Frontal cortex (tissue), 4 donors: ENCODE data around the gene CABLES1. TPM values are rescaled to one million over a fixed set of nuclear protein-coding genes. Genes with fewer than 3 reads are reported as not detected.
"Not testable (repeated sequence)": the region's sequence is repeated elsewhere in the genome, so short reads cannot be mapped to it uniquely, and the experiment has no call there.

Experiments
- DNase-seq, 2 donors: peaks; one replicate each; pipeline ENCODE4 v3.0.0; 2012; ENCODE audit warnings: low spot score in 2 of 2
- FAIRE-seq: peaks from 2 replicates; lab custom pipeline; 2012; peaks lifted over from hg19 to GRCh38; lab: Jason Lieb, UNC
- total RNA-seq: library from RNA; depleted of rRNA; stranded (reverse); fragments of >200 nt; gene quantifications from one replicate; pipeline ENCODE4 v1.2.3, GENCODE V29; 2014
- donor health status: control.
- donor health status: control.
- donor health status: control.

CABLES1 gene, protein sequence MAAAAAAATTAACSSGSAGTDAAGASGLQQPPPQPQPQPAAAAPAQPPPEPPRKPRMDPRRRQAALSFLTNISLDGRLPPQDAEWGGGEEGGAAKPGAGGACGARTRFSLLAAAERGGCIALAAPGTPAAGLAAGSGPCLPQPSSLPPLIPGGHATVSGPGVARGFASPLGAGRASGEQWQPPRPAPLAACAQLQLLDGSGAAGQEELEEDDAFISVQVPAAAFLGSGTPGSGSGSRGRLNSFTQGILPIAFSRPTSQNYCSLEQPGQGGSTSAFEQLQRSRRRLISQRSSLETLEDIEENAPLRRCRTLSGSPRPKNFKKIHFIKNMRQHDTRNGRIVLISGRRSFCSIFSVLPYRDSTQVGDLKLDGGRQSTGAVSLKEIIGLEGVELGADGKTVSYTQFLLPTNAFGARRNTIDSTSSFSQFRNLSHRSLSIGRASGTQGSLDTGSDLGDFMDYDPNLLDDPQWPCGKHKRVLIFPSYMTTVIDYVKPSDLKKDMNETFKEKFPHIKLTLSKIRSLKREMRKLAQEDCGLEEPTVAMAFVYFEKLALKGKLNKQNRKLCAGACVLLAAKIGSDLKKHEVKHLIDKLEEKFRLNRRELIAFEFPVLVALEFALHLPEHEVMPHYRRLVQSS
- 4.9 TPM for total RNA-seq

DNA sequence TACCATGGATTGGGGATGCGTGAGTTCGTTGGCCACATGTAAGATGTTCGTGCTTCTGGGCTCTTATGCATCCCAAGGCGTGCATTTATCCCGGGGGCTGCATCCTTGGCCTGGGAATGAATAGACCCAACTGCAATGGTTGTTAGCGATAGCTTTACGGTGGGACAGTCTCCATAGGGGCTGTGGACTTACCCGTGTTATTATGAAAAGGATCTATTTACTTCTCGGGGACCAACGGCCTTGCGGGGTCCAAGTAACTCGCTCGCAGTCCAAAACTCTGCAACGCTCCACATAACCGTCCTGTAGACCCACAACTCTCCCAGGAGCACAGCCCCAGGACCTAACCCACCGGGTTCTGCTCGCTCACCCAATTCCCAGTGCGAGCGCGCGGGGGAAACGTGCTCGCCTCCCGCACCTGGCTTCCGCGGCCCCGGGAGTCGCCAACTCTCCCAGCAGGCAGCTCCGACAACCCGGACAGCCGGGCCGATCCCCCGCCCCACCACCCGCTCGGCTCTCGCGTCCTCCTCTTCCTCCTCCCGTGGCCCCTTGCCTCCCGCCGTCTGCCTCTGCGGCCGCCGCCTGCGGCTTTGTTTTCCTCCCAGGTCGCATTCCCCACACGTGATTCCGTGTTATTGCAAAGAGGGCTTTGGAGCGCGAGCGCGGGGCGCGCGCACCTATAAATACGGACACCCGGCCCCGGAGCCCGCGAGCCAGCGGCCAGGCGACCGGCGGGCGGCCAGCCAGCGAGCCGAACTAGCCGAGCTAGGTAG is at the start of gene CABLES1:
CABLES1 (plus strand) TSS at position 706 of the 770 bp plus-strand sequence. CDS start 278 bp downstream, outside the sequence.
- no peak for FAIRE-seq
- DNase-seq = peak; percentile 24 to 70

DNA sequence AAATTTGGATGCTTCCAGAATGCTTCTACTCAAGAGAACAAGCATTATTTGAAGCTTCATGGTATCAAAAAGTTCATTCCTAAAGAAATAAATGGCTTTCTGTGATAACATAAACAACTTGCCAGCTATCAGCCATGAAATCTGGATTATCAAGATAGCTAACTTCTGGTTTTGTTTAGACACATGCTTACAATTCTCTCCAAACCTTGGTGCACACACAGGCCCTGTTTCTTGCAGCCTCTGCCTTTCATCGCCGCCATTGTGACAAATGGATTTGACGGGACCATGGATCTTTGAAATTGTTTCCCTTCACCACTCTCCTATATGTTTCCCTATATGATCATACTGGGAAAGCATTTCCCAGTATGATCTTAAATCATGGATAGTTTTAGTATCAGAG is 47.9 kb upstream of the CABLES1 start:
- FAIRE-seq (no peak), DNase-seq (no peak)

DNA sequence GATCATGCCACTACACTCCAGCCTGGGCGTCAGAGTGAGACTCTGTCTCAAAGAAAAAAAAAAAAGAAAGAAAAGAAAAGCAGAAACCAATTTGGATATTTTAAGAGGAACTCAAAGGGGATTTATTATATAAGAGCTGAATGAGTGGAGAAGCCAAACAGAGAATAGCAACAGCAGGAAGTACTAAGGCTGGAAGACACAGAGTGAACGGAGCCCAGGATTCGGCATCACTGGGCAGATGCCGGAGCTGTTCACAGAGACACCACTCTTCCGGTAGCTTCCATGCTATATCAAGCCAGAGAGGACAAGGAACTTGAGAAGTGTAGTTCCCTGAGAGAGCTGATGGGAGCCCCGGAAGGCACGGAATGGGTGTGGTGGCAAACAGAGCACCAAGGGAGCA is 47.0 kb upstream of the CABLES1 start:
- no peak for DNase-seq
- no peak for FAIRE-seq

DNA sequence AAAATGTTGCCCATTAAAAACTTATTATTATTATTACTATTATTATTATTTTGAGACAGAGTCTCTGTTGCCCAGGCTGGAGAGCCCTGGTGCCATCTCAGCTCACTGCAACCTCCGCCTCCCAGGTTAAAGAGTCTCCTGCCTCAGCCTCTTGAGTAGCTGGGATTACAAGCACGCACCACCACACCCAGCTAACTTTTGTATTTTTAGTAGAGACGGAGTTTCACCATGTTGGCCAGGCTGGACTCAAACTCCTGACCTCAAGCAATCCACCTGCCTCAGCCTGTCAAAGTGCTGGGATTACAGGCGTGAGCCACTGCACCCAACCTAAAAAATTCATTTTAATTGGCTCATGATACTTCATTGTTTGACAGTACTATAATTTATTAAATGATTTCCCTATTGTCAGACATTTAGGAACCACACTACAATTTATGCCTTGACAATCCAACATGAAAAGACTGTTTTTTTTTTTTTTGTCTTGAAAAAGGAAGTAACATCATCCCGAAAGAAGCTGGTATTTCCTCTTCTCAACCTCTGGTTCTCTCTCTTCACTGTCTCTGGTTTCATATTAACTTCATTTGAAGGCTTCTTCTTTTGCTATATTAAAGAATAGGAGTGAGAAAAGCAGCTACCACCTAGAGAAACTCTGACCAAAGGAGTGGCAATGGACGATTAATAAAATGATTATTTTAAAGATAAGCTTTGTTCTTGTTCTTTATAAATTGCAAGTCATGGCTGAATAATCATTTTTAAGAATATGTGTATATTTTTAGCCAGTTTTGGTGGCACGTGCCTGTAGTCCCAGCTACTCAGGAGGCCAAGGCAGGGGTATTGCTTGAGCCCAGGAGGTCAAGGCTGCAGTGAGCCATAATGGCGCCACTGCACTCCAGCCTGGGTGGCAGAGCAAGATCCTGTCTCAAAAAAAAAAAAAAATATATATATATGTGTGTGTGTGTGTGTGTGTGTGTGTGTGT is 44.0 kb upstream of the CABLES1 start:
- not testable (repeated sequence) for FAIRE-seq, DNase-seq

DNA sequence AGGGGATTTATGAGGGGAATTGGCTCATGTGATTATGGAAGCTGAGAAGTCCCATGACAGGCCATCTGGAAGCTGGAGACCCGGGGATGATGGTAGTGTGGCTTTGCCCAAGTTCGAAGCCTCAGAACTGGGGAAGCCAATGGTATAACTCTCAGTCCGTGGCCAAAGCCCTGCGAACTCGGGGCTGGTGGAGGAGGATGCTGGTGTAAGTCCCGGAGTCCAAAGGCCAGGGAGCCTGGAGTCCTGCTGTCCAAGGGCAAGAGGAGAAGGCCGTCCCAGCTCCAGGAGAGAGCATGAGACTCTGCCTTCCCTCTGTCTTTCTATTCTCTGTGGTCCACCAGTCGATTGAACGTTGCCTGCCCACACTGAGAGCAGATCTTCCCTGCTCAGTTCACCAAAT is 43.2 kb upstream of the CABLES1 start:
- DNase-seq (no peak), FAIRE-seq (no peak)

DNA sequence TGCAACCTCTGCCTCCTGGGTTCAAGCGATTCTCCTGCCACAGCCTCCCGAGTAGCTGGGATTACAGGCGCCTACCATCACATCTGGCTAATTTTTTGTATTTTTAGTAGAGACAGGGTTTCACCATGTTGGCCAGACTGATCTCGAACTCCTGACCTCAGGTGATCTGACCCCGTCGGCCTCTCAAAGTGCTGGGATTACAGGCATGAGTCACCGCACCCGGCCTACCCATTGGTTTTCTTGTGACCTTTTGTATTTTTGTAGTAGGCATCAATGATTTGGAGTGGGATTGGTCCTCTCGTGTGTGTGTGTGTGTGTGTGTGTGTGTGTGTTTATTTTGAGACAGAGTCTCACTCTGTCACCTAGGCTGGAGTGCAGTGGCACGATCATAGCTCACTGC is 42.2 kb upstream of the CABLES1 start:
- DNase-seq, FAIRE-seq: not testable (repeated sequence)

DNA sequence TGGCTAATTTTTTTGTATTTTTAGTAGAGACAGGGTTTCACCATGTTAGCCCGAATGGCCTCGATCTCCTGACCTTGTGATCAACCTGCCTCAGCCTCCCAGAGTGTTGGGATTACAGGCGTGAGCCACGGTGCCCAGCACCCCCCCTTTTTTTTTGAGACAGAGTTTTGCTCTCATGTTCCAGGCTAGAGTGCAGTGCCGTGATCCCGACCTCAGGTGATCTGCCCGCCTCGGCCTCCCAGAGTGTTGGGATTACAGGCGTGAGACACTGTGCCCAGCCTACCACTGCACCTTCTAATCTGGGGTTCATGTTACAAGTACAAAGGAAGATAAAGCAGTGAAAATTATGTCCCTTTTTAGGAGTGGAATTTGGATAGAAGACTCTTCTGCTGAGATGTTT is 41.5 kb upstream of the CABLES1 start:
- no peak for FAIRE-seq
- DNase-seq = no peak

DNA sequence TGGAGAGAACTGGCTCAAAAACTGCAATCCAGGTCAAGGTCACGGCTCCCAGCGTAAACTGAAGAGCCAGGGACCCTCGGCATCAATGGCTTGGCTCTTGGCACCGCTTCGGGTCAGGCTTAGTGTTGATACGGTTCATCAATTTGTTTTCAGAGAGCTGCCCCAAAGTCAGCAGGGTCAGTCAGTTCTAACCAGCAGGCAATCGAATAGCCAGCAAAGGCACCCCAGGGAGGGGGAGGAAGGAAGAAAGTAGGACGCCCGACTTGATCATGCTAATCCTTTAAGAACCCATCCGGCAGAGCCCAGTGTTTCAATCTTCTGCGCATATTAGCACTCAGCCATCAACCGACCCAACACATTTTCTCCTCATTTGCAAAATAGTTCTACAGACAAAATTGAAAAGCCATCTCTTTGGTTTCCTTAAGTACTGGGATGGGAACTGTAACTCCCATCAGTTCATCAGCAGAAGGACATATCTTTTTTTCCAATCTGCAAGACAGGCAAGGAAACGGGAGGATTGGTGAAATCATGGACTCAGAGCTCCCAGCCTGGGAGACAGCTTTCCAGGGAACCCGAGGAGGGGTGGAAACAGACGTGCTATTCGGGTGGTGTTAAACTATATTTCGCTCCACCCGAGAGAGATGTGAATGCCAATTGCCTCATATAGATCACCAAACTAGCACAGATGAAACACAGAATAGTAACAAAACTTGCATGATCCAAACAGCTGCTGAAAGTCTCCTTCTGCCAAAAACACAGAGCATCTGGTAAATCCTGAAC is 40.7 kb upstream of the CABLES1 start:
- DNase-seq = no peak

DNA sequence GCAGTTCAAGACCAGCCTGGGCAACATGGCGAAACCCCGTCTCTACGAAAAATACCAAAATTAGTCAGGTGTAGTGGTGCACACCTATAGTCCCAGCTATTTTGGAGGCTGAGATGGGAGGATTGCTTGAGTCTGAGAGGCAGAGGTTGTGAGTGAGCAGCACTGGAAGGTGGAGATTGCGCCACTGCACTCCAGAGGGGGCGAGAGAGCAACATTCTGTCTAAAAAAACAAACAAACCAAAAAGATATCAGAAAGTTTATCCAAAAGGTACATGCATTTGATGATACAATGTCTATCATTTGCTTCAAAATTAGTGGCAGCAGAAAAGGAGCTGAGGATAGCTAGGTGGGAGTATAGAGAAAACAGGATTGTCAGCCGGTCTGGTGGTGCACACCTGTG is 39.8 kb upstream of the CABLES1 start:
- FAIRE-seq (no peak), DNase-seq (no peak)

More for the DNA sequence above, 40.7 kb upstream of the CABLES1 start:
- FAIRE-seq = no peak

DNA sequence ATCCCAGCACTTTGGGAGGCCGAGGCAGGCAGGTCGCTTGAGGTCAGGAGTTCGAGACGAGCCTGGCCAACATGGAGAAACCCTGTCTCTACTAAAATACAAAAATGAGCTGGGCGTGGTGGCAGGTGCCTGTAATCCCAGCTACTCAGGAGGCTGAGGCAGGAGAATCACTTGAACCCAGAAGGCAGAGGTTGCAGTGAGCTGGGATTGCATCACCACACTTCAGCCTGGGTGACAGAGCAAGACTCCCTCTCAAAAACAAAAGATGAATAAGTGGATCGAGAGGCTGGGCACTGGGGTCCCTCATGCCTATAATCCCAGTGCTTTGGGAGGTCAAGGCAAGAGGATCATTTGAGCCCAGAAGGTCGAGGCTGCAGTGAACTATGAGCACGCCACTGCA is 38.3 kb upstream of the CABLES1 start:
- DNase-seq, FAIRE-seq: not testable (repeated sequence)

DNA sequence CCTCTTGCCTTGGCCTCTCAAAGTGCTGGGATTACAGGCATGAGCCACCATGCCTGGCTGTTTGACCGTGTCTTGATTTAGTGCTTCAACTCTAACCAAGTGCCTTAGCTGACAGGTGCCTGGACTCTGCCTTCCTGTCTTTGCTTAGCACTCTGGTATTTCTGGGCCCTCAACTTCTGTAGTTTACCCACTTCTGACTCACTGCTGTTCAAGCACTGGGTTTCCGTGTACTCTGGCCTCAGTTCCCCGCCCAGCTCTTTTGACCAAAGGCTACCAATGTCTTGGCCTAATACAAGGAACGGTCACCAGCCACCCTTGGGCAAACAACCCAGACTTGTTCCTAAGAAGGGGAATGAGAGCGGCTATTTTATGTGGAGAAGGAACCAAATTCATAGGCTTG is 35.7 kb upstream of the CABLES1 start:
- FAIRE-seq = no peak

DNA sequence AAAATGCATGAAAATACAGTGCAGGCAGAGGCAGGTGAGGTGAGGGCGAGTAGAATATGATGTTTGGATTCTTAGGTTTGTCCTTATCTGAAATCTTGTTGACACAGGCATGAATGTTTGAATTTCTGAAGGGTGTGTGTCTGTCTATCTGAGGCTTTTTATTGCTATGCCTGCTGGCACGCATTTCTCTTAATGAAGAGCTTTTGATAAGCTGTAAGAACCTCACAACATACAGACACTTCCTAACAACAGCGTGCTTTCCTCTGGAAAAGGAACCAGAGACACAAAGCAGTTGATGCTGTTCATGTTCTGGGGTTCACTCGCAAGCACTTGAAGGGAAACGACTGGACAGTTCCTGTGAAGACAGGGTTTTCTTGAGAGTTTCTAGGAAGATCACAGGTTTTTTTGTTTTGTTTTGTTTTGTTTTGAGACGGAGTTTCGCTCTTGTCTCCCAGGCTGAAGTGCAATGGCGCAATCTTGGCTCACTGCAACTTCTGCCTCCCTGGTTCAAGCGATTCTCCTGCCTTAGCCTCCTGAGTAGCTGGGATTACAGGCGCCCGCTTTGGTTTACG is 33.3 kb upstream of the CABLES1 start:
- no peak for FAIRE-seq

More for the DNA sequence above, 35.7 kb upstream of the CABLES1 start:
- DNase-seq = no peak

DNA sequence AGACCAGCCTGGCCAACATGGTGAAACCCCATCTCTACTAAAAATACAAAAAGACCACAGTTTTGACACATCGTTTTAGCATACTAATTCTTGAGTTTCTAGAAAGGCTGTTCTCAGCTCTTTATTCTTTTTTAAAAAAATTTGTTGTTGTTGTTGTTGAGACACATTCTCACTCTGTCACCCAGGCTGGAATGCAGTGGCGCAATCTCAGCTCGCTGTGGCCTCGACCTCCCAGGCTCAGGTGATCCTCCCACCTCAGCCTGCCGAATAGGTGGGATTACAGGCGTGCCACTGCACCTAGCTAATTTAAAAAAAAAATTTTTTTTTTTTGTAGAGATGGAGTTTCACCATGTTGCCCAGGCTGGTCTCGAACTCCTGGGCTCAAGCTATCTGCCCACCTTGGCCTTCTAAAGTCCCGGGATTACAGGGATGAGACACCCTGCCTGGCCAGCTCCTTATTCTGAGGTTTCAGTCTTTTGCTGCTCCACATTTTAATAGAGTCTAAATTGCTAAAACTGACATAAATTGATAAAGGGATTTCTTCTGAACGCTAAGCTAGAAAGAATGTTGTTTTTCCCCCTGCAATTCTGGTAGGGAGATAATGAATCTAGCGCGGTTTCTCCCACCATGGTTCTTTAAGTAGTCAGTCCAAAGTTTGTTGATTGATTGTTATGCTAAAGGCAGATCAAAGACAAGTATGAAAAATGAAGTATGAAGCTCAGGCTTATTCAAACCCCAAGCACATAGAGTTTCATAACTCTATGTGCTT is 32.6 kb upstream of the CABLES1 start:
- FAIRE-seq (no peak), DNase-seq (no peak)

More for the DNA sequence above, 33.3 kb upstream of the CABLES1 start:
- DNase-seq = no peak

DNA sequence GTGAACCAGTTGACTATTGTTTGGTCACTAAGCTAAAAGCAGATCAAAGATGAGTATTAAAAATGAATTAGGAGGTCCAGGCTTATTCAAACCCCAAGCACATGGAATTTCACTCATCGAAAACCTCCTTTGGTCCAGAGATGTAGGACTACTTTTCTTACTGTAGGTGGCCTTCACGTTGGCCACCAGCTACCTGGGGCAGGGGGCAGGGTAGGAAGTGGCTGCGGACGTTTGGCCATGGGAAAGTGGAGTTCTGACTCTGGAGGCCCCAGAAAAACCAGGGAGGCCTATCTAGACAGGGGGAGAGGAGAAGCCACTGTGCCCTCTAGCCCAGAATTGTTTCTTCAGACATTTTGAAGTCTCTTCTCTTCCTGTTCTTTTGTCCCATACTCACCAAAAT is 31.8 kb upstream of the CABLES1 start:
- no peak for DNase-seq
- FAIRE-seq = no peak

DNA sequence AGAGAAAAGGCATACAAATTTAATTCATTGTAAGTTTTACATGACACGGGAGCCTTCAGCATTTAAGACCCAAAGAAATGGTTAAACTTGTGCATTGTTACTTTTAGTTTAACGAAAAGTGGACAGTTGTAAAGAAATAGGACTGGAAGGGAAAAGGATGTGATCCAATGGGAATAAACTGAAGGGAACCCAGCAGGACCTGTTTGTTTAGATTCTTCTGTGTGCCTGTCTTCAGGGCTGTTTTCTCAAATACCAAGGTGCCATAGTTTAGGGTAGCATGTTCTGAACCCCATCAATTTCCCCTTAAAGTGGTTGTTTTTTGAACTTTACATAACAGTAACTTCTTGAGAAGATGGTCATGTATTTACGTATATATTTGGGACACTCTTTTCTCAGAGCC is 30.3 kb upstream of the CABLES1 start:
- no peak for FAIRE-seq

DNA sequence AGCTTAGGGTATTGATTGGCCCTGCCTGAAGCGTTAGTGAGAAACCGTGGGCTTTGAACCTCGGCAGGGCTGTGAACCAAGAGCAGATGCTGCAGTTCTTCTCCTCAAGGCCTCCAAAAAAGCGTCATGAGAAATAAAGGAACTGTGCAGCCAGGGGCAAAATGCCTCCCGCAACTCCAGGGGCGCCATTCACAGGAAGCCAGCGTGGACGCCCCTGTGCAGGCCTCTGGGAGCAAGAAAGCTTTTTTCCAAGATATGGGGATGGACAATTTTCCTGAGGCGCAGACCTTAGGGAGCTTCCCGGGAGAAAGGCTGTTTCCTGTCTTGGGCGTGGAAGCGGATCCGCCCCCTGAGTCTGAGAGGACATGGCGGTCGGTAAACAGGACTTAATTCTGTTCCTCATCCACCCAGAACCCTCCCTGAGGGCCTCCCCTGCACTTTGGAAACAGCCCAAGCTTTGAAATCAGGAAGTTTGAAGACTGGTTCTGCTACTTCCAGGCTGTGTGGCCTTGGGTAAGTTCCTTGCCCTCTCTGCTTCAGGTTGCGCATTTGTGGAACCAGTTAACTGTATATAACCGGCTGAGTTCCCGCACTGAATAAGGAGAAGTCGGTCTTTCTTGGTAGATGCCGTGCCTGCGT is 29.6 kb upstream of the CABLES1 start:
- no peak for FAIRE-seq
- no peak for DNase-seq

More for the DNA sequence above, 30.3 kb upstream of the CABLES1 start:
- DNase-seq = no peak

DNA sequence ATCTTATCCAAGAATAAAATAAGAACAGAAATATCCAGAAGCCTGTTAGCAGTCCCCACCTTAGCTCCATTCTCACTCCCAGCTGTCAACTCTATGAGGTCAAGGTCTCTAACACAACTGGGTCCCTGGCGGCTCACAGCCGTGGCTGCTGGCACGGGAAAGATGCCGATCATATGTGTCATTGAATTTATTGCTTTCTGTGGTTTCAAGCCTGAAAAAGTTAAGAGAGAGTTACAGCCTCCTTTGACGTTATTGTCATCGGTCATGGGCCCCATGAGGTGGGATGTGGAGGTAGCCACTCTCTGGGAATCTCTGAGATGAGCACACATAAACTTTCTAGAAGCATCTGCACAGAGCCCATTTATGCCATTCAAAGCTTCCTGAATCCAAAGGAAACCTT is 28.7 kb upstream of the CABLES1 start:
- no peak for FAIRE-seq
- no peak for DNase-seq
